Stimulated activated CD4-positive, alpha-beta T cell treated with anti-CD3 and anti-CD28 coated beads, Interleukin-1b, Interleukin-23, amount 100 ng/mL, for 48 hours (primary cell): ENCODE data around the gene CNTNAP5.

ENCODE experiments used
- DNase-seq: peaks from one replicate; pipeline ENCODE4 v3.0.0-alpha.2; 2020

CNTNAP5 gene

DNA sequence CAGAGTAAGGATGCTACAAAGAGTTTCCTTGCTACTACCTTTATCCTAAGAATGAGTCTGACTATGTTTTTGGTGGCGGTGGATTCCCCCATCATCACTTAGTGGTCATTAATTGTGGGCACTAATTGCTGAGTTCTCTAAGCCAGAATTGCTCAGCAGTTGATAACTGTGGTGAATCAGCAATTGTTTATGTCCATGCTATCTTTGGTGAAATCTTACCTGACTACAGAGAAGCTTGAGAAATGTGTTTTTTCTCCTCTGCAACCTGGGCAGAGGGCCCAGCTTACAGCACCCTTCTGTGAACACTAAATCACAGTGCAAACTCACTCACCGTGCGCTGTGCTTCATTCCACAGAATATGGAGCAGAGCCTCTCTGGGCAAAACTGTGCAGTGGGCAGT, 683.6 kb downstream of the CNTNAP5 start:
- DNase-seq: no peak

- DNase-seq: no peak
Observed at GRCh38 chr2:124713969-124714368, 688.9 kb downstream of the CNTNAP5 start.

DNA sequence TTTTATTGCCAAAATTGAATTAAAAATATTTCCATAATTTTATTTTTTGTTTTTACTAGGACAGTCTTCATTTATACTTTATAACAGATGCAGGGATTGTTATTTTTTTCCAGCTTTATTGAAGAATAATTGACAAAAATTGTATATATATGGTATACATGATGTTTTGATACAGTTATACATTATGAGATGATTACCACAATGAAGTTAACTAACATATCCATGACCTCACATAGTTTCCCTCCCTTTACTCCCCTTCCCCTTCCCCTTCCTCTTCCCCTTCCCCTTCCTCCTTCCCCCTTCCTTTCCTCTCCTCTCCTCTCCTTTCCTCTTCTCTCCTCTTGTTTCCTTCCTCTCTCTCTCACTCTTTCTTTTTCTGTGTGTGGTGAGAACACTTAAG, 700.1 kb downstream of the CNTNAP5 start:
- no peak for DNase-seq

GRCh38 chr2:124740636-124741035, 715.5 kb downstream of the CNTNAP5 start:
- no peak for DNase-seq

DNA sequence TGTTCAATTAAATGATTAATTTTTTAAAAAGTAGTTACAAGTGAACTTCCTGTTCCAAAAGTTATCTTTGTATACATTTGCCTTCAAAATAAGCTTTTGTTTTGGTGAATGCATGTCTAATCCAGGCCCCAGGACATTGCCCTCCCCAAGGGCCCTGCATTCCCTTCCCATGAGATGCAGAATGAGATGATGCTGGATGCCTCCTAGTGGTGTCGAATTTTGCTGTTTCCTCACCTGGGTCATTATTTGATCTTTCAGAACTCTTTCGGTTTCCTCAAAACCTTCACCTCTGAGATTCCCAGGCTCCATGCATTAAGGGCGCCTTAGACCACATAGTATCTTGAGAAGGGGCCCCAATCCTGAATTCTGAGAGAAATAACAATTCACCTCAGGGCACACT, 728.8 kb downstream of the CNTNAP5 start:
- no peak for DNase-seq

DNA sequence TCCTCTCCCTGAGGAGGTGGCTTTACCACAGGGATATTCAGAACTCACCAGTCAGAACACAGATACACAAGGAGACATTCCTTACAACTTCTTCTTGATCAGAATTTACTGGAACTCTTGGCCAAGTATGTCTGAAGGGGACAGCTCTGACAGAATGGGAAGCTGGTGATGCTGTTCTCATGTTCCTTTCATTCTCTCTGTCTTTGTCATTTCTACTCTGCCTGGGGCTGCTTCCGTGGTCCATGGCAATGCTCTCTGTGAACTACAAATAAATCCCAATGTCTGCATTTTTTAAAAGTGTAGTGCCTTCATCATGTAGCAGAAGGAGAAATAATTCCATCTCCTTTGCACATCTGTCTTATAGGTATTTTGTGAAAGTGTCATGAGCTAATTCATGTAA, 730.3 kb downstream of the CNTNAP5 start:
- DNase-seq: no peak

DNA sequence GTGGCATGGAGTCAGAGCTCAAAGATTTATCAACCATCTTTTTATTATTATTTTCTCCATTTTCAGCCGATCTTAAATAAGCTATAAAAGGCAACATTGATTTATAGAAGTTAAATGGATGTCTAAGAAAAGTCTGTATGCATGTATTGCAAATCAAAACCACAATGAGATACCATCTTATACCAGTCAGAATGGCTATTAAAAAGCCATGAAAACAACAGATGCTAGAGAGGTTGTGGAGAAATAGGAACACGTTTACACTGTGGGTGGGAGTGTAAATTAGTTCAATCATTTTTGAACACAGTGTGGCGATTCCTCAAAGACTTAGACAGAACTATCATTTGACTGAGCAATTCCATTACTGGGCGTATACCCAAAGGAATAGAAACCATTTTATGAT, 731.0 kb downstream of the CNTNAP5 start:
- no peak for DNase-seq

DNA sequence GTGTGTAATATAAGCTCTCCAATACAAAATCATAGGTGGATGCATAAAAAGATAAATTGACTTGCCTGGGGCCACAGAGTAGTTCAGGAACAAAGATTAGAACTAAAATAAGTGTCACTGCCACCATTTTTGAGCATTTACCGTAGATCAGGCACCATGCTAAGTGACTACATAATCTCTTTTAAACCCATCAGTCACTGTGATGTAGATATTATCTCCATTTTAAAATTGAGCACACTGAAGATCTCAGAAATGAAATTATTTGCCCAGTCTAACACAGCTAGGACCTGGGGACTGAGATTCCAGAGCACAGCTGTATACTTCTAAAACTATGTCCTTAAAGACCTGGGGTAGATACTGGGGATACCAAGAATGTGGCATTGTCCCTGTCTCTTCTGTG, 737.3 kb downstream of the CNTNAP5 start:
- DNase-seq: no peak

GRCh38 chr2:124763611-124764010, 738.5 kb downstream of the CNTNAP5 start:
- no peak for DNase-seq

- DNase-seq: no peak
Observed at GRCh38 chr2:124774781-124775180, 749.7 kb downstream of the CNTNAP5 start.

DNA sequence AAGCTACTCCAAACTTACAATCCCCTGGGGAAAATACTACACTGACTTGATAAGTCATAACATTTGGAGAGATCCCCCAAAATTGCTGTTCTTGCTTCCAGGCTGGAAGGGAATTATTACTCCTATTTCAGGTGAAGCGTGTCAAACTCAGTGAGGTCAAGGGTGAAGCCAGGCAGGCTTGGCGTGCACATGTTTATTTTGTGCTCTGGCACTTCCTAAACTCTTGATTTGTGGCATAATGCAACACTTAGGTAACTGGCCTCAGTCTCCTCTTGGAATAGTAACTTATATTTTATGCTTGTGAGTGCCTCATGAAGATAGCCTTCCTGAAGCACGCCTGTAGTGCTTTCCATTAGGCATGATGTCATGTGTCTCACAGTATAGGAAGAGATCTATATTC, 751.2 kb downstream of the CNTNAP5 start:
- no peak for DNase-seq

- no peak for DNase-seq
Observed at GRCh38 chr2:124778076-124778475, 753.0 kb downstream of the CNTNAP5 start.

DNA sequence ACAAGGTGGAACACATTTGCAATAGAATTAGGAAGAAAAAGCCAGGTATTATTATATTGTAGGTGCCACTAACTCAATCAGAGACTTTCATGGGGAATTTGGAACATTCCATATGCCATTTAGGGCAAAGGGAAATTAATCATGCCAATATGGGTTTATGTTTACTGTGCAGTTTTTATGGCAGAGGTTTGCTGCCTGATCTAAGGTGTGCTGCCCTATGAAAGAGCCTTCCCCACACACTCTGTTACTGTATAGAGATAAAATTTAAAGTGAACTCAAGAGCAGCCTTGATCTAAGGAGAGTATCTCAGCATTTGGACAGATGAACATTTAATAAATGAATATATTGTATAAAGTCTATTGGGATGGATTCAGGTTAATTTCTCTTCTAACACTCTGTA, 771.6 kb downstream of the CNTNAP5 start:
- no peak for DNase-seq

- no peak for DNase-seq
Observed at GRCh38 chr2:124797049-124797448, 772.0 kb downstream of the CNTNAP5 start.

- no peak for DNase-seq
Observed at GRCh38 chr2:124798551-124798950, 773.5 kb downstream of the CNTNAP5 start.

DNA sequence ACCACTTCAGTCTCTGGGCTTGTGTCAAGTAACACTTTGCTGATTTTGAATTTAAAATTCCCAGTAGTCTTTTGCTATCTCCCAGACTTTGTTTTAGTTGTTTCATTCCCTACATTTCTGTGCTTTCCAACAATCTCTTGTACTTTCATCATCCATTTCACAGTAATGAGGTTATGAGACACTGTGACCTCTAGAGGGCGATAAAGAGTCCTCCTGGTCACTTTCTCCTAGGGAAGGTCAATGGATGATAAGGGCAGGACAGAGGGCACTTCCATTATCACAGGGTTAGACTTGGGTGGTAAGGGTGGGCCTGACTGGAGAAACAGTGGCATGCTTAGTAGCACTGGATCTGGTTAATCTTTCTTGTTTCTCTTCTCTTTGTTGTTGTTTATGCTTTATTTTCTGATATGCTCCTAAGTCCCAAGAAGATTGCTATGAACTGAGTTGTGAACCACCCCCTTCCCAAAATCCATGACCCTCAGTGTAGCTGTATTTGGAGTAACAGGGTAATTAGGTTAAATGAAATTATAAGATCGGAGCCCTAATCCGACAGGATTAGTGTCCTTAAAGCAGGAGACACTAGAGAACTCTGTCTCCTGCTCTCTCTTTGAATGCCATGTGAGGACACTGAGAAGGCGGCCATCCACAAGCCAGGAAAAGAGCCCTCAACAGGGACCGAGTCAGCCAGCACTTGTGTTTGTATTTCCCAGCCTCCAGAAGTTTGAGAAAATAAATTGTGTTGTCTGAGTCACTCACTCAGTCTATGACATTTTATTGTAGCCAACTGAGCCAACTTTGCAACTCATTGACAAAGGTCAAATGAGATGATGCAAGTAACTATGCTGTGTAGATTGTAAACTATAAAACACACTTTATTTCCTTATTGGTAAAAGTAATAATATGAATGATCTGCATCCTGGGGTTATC, 779.2 kb downstream of the CNTNAP5 start:
- no peak for DNase-seq

- DNase-seq: no peak
Observed at GRCh38 chr2:124805060-124805459, 780.0 kb downstream of the CNTNAP5 start.

DNA sequence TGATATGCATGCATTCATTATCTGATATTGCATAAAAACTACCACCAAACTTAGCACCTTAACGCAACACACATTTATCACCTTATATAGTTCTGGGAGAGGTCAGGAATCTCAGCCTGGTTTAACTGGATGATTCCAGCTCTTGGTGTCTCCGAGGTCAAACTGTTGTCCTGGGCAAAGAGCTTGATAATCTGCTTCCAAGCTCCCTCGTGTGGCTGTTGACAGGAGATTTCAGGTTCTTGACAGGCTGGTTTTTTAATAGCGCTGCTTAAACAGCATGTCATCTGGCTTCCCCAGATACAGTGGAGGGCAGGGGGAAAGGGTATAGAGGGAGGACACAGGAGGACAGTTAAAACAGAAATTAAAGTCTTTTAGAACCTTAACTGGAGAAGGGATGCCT, 785.0 kb downstream of the CNTNAP5 start:
- no peak for DNase-seq

GRCh38 chr2:124814968-124815745, 790.1 kb downstream of the CNTNAP5 start:
- no peak for DNase-seq

- DNase-seq: no peak
Observed at GRCh38 chr2:124816007-124816406, 790.9 kb downstream of the CNTNAP5 start.

GRCh38 chr2:124822516-124822915, 797.4 kb downstream of the CNTNAP5 start:
- DNase-seq: no peak

GRCh38 chr2:124824441-124824840, 799.4 kb downstream of the CNTNAP5 start:
- DNase-seq: no peak

- no peak for DNase-seq
Observed at GRCh38 chr2:124832521-124832920, 807.4 kb downstream of the CNTNAP5 start.

- no peak for DNase-seq
Observed at GRCh38 chr2:124834331-124834730, 809.2 kb downstream of the CNTNAP5 start.
